ENCODE data around the gene CASKIN1.
"Not testable (repeated sequence)": the region's sequence is repeated elsewhere in the genome, so short reads cannot be mapped to it uniquely, and the experiment has no call there.

Gene CASKIN1

GRCh38 chr16:2196162-2196980 lies at the start of gene CASKIN1:
TSS of gene CASKIN1 (minus strand) at chr16:2196605. CDS start at chr16:2196432, 173 bp downstream.
- DNase-seq: no peak

GRCh38 chr16:2244926-2245795 lies 48.8 kb upstream of the CASKIN1 start:
- DNase-seq: no peak

- no peak for DNase-seq
Observed at GRCh38 chr16:2244301-2244700, 47.9 kb upstream of the CASKIN1 start.

- DNase-seq: no peak
Observed at GRCh38 chr16:2243781-2244180, 47.4 kb upstream of the CASKIN1 start.

GRCh38 chr16:2243031-2243528 lies 46.7 kb upstream of the CASKIN1 start:
- no peak for DNase-seq

- no peak for DNase-seq
Observed at GRCh38 chr16:2242598-2242997, 46.2 kb upstream of the CASKIN1 start.

GRCh38 chr16:2240331-2240730 lies 43.9 kb upstream of the CASKIN1 start:
- not testable (repeated sequence) for DNase-seq

GRCh38 chr16:2238838-2239675 lies 42.7 kb upstream of the CASKIN1 start:
- no peak for DNase-seq

GRCh38 chr16:2238150-2238837 lies 41.9 kb upstream of the CASKIN1 start:
- DNase-seq: no peak

- no peak for DNase-seq
Observed at GRCh38 chr16:2237493-2238149, 41.2 kb upstream of the CASKIN1 start.

- DNase-seq: no peak
Observed at GRCh38 chr16:2237102-2237482, 40.7 kb upstream of the CASKIN1 start.

GRCh38 chr16:2236337-2237101 lies 40.1 kb upstream of the CASKIN1 start, which contains the start of gene DNASE1L2:
TSS of gene DNASE1L2 (plus strand) at chr16:2236444. CDS start at chr16:2236817, 373 bp downstream.
- no peak for DNase-seq

- DNase-seq: no peak
Observed at GRCh38 chr16:2235695-2236336, 39.4 kb upstream of the CASKIN1 start.

GRCh38 chr16:2235234-2235651 lies 38.8 kb upstream of the CASKIN1 start:
- no peak for DNase-seq

- no peak for DNase-seq
Observed at GRCh38 chr16:2234813-2235170, 38.4 kb upstream of the CASKIN1 start.

- no peak for DNase-seq
Observed at GRCh38 chr16:2233872-2234812, 37.7 kb upstream of the CASKIN1 start.

- no peak for DNase-seq
Observed at GRCh38 chr16:2233046-2233775, 36.8 kb upstream of the CASKIN1 start.

All from stimulated activated CD4-positive, alpha-beta T cell treated with anti-CD3 and anti-CD28 coated beads, Interleukin-4, amount 100 ng/mL, for 1 hour (primary cell).